Spleen (tissue), 7 donors: Measurements from ENCODE around the gene CD38.
"Not testable (repeated sequence)": the region's sequence is repeated elsewhere in the genome, so short reads cannot be mapped to it uniquely, and the experiment has no call there.

Experiments used
- CTCF ChIP-seq, 11 experiments: fragments of 200-600 bp in 7 of 11; fragments of 450-650 bp in 4 of 11; sonication (generic) in 4 of 11; IDR thresholded peaks in 8 of 11; conservative IDR thresholded peaks in 3 of 11; 1 replicate in 7 of 11; 2 replicates in 4 of 11; pipeline versions ENCODE4 v1.4.0 to v1.8.0; 2016 to 2021; ENCODE audit warnings: antibody characterized with exemption in 11 of 11, inconsistent platforms in 4 of 11, mild to moderate bottlenecking in 1 of 11
- POLR2A ChIP-seq, 3 donors: fragments of 450-650 bp; IDR thresholded peaks; one replicate each; pipeline ENCODE4 v1.5.1; 2017; ENCODE audit warnings: antibody characterized with exemption in 3 of 3, mild to moderate bottlenecking in 1 of 3
- POLR2AphosphoS5 ChIP-seq, 3 donors: sonication (generic); formaldehyde crosslinking; IDR thresholded peaks; one replicate each; pipeline ENCODE4 v1.5.1; 2017; ENCODE audit warnings: antibody characterized with exemption in 3 of 3
- donor health status: DM: no; HTN: no; CAD: no; lungs with moderate emphysema.
- donor health status: DM: no; HTN: no; CAD: no.
- donor health status: DM: no; HTN: no; CAD: no.

DNA sequence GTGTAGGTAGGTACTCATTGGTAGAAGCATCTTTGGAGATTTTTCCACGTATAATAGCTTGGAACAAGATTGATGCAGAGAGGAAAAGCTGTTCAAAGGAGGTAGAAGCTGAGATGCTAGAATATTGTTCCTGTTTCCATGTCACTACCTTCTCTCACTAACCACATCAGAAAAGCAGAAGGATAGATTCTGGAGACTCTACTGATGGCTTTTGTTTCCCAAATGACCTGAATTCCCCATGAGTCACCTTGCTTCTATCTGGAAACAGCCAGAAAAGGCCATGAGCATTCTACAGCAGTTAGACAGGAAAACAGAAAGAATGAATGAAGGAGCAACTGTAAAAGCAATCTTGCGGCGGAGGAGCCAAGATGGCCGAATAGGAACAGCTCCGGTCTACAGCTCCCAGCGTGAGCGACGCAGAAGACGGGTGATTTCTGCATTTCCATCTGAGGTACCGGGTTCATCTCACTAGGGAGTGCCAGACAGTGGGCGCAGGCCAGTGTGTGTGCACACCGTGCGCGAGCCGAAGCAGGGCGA, 63.1 kb downstream of the CD38 start:
- not testable (repeated sequence) for TF ChIP-seq CTCF (IDR thresholded peaks at IDR 0.05 in 8 of 11, conservative IDR thresholded peaks at IDR 0.05 in 3 of 11); POLR2A (IDR thresholded peaks at IDR 0.05); POLR2AphosphoS5 (IDR thresholded peaks at IDR 0.05)
